HG03097 (cell line): ENCODE data around the gene KRTAP12-1.
"Not testable (repeated sequence)": the region's sequence is repeated elsewhere in the genome, so short reads cannot be mapped to it uniquely, and the experiment has no call there.

Experiments
- ATAC-seq: cut with Tn5 transposase; IDR thresholded peaks from one replicate; pipeline ENCODE4 v1.9.1; 2021; ENCODE audit not compliant: unreplicated experiment, low FRiP score

KRTAP12-1 gene

GRCh38 chr21:44699502-44700001 is 17.6 kb upstream of the KRTAP12-1 start:
- ATAC-seq = no peak

GRCh38 chr21:44697811-44698734 is 16.1 kb upstream of the KRTAP12-1 start:
- no peak for ATAC-seq

- not testable (repeated sequence) for ATAC-seq
These were observed 15.3 kb upstream of the KRTAP12-1 start, which contains the start of gene KRTAP10-12 for GRCh38 chr21:44697172-44697810. TSS of gene KRTAP10-12 (plus strand) at chr21:44697172. CDS start at chr21:44697202, 30 bp downstream.

GRCh38 chr21:44696572-44696971 is 14.6 kb upstream of the KRTAP12-1 start:
- no peak for ATAC-seq

GRCh38 chr21:44695641-44696040 is 13.7 kb upstream of the KRTAP12-1 start:
- ATAC-seq = no peak

- ATAC-seq = no peak
These were observed 13.2 kb upstream of the KRTAP12-1 start for GRCh38 chr21:44695184-44695583.

GRCh38 chr21:44694776-44695175 is 12.8 kb upstream of the KRTAP12-1 start:
- ATAC-seq = no peak

- ATAC-seq = no peak
These were observed 11.0 kb upstream of the KRTAP12-1 start for GRCh38 chr21:44692798-44693512.

- no peak for ATAC-seq
These were observed 9.7 kb upstream of the KRTAP12-1 start for GRCh38 chr21:44691686-44692085.

- ATAC-seq = not testable (repeated sequence)
These were observed 7.8 kb upstream of the KRTAP12-1 start for GRCh38 chr21:44689740-44690139.

GRCh38 chr21:44687671-44688070 is 5.7 kb upstream of the KRTAP12-1 start:
- ATAC-seq = no peak

GRCh38 chr21:44686843-44687561 is 5.0 kb upstream of the KRTAP12-1 start:
- no peak for ATAC-seq

- ATAC-seq = no peak
These were observed 4.2 kb upstream of the KRTAP12-1 start for GRCh38 chr21:44686000-44686781.

- ATAC-seq = not testable (repeated sequence)
These were observed 3.1 kb upstream of the KRTAP12-1 start for GRCh38 chr21:44685050-44685449.

- no peak for ATAC-seq
These were observed 2.5 kb upstream of the KRTAP12-1 start for GRCh38 chr21:44684483-44684882.

GRCh38 chr21:44684077-44684476 is 2.1 kb upstream of the KRTAP12-1 start:
- no peak for ATAC-seq

- no peak for ATAC-seq
These were observed 703 bp upstream of the KRTAP12-1 start for GRCh38 chr21:44682580-44683151.

- ATAC-seq = no peak
These were observed 811 bp downstream of the KRTAP12-1 start for GRCh38 chr21:44681152-44681551.

GRCh38 chr21:44677881-44678280 is 4.1 kb downstream of the KRTAP12-1 start:
- no peak for ATAC-seq
